Stomach (tissue), 9 donors: ENCODE results near the gene DCST1. TPM values are rescaled to one million over a fixed set of nuclear protein-coding genes. Genes with fewer than 3 reads are reported as not detected.

Experiments used
- DNase-seq, 2 donors: peaks; one replicate each; pipeline versions ENCODE4 v3.0.0 to v3.0.0-alpha.2; 2013 to 2019
- H3K27ac ChIP-seq, 5 donors: fragments of 200-600 bp in 4 of 5; sonication (generic) in 4 of 5; one replicate each; pipeline ENCODE4 v1.5.1; 2013 to 2019; ENCODE audit warnings: mild to moderate bottlenecking in 1 of 5, moderate library complexity in 1 of 5
- H3K27me3 ChIP-seq, 3 donors: fragments of 200-600 bp; sonication (generic); one replicate each; pipeline ENCODE4 v1.5.1; 2017 to 2019; ENCODE audit warnings: mixed run types in 1 of 3
- H3K36me3 ChIP-seq, 4 donors: fragments of 200-600 bp; sonication (generic); 1 replicate in 3 of 4; 2 replicates in 1 of 4; pipeline ENCODE4 v1.5.1; 2016 to 2019
- H3K4me1 ChIP-seq, 4 donors: fragments of 200-600 bp; sonication (generic); one replicate each; pipeline ENCODE4 v1.5.1; 2016 to 2019
- H3K4me3 ChIP-seq, 4 donors: fragments of 200-600 bp; sonication (generic) in 3 of 4; one replicate each; pipeline ENCODE4 v1.5.1; 2016 to 2019; ENCODE audit warnings: mild to moderate bottlenecking in 1 of 4
- H3K9me3 ChIP-seq, 4 donors: fragments of 200-600 bp; sonication (generic); one replicate each; pipeline ENCODE4 v1.5.1; 2016 to 2019
- EP300 ChIP-seq: sonication (generic); formaldehyde crosslinking; IDR thresholded peaks from one replicate; pipeline ENCODE4 v1.6.1; 2017; ENCODE audit warnings: antibody characterized with exemption
- POLR2A ChIP-seq, 4 donors: fragments of 450-650 bp; IDR thresholded peaks; one replicate each; pipeline ENCODE4 v1.6.1; 2016; ENCODE audit warnings: antibody characterized with exemption in 4 of 4, control low read depth in 2 of 4, mild to moderate bottlenecking in 1 of 4, moderate library complexity in 1 of 4
- POLR2AphosphoS5 ChIP-seq, 3 donors: sonication (generic); formaldehyde crosslinking; IDR thresholded peaks; one replicate each; pipeline ENCODE4 v1.6.1; 2016; ENCODE audit warnings: antibody characterized with exemption in 3 of 3
- WGBS, 5 donors: extraction: QIAGEN DNeasy Blood & Tissue Kit in 3 of 5; methylation state at CpG; one replicate each; pipeline versions ENCODE4 v1.1.5 to v1.1.7; 2013 to 2018; 5-methylcytosine and 5-hydroxymethylcytosine counted together
- intact Hi-C: fragments of 100-400 bp; cut with DNase I; formaldehyde crosslinking; loops from one replicate; pipeline ENCODE4 v1.15.1; 2023; ENCODE audit warnings: low total_unique reads
- polyA plus RNA-seq, 3 donors: library from polyadenylated mRNA; stranded (reverse); fragments of 200-250 nt; gene quantifications; one replicate each; pipeline ENCODE4 v1.2.3, GENCODE V29; 2013
- total RNA-seq, 5 donors: library from RNA; depleted of rRNA; stranded (reverse); fragments of >200 nt; gene quantifications; one replicate each; pipeline versions ENCODE4 v1.1.0 to v1.2.3, GENCODE V29; 2014 to 2016
- TF ChIP-seq, protein P1 (sequence below), 7 experiments: fragments of 450-650 bp in 4 of 7; fragments of 200-600 bp in 3 of 7; sonication (generic) in 3 of 7; IDR thresholded peaks; one replicate each; pipeline ENCODE4 v1.5.1; 2016 to 2019; ENCODE audit warnings: antibody characterized with exemption in 7 of 7, control low read depth in 2 of 7, mild to moderate bottlenecking in 1 of 7
- donor health status: healthy with polysubstance abuse.
- donor health status: Bipolar disorder and iron deficiency.
- donor health status: healthy.

DCST1 gene
- total and polyA plus RNA-seq, 8 donors, result 0.13 to 0.89 (median 0.18) TPM; not detected in 5

DNA sequence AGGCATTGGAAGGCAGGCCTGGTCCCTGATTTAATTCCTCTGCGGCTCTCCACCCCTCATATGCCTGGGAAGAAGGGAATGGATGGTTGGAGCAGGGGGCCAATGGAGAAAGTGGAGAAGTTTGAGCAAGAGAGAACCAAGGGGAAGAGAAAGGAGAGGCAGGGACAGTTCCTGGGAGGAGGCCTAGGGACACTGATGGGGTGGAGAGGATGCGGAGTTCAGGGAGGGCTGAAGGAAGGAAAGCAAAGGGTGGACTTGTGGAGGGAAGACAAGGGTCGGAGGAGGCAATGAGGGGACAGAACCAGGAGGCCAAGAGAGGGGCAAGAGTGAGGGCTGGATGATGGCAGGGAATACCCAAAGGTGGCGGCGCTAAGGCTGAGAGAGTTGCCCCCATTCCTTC is 23.9 kb upstream of the DCST1 start:
- Histone ChIP-seq H3K9me3 (no peaks in the 10 kb centered on the region), H3K27me3 (no peaks in the 10 kb centered on the region), H3K4me1 (peaks cover 92 to 100% (median 95%) of the 10 kb centered on the region in 4 donors), H3K27ac (peak overlapping the region; percentile 96 to 100 (median 99)), H3K36me3 (peaks cover 11 to 31% (median 23%) of the 10 kb centered on the region in 4 donors), H3K4me3 (peak overlapping the region in 2 of 4 donors; percentile 42 to 47)
- WGBS, 5 donors, result 86 to 92% (median 89%) methylated on average over 5 of the region's 5 CpGs
- intact Hi-C loops, result loop anchor here (10.0 kb wide), 1 partner anchor 45 kb away; the partner anchor contains the start of gene PYGO2
- DNase-seq, result no peak
- no peak for TF ChIP-seq EP300
- TF ChIP-seq POLR2AphosphoS5 (IDR thresholded peaks at IDR 0.05), result no peak
- TF ChIP-seq POLR2A (IDR thresholded peaks at IDR 0.05), result no peak
- TF ChIP-seq, protein P1, sequence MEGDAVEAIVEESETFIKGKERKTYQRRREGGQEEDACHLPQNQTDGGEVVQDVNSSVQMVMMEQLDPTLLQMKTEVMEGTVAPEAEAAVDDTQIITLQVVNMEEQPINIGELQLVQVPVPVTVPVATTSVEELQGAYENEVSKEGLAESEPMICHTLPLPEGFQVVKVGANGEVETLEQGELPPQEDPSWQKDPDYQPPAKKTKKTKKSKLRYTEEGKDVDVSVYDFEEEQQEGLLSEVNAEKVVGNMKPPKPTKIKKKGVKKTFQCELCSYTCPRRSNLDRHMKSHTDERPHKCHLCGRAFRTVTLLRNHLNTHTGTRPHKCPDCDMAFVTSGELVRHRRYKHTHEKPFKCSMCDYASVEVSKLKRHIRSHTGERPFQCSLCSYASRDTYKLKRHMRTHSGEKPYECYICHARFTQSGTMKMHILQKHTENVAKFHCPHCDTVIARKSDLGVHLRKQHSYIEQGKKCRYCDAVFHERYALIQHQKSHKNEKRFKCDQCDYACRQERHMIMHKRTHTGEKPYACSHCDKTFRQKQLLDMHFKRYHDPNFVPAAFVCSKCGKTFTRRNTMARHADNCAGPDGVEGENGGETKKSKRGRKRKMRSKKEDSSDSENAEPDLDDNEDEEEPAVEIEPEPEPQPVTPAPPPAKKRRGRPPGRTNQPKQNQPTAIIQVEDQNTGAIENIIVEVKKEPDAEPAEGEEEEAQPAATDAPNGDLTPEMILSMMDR (IDR thresholded peaks at IDR 0.05), result no peak

DNA sequence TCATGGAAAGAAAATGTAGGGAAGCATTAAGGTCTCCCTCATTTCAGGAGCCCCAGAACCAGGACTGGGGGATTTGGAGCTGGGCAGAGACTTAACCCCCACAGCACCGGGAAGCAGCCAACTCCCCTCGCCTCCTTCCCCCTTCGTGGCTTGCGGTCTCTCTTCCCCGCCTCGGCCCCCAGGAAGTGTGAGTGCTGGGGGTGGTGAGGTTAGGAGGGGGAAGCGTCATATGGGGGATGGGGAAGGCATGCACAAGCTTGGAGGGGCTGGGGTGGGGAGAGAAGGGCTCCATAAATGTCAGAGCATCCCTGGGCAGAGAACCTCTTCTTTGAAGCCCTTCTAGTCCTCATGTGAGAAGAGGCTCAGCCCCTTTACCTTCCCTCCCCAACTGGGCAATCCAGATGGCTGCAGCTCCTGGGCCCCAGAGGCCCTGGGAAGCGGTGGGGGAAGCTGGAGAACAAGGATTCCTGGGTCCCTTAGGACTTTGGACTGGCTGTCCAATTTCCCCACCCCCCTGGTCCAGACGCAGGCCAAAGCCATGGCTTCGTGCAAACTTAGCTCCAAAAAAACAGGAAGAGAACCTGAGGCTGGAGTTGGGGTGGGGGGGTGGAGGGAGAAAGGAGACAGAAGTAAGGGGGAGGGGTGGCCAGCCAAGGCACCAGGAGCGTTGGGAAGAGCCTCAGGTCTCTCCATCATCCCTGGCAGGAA is 23.3 kb upstream of the DCST1 start:
- peak overlapping the region in 2 of 4 donors; percentile 42 to 47 for H3K4me3 ChIP-seq
- DNase-seq, result no peak
- 35 to 55% (median 39%) methylated on average over 10 to 11 of the region's 11 CpGs for WGBS, 5 donors

DNA sequence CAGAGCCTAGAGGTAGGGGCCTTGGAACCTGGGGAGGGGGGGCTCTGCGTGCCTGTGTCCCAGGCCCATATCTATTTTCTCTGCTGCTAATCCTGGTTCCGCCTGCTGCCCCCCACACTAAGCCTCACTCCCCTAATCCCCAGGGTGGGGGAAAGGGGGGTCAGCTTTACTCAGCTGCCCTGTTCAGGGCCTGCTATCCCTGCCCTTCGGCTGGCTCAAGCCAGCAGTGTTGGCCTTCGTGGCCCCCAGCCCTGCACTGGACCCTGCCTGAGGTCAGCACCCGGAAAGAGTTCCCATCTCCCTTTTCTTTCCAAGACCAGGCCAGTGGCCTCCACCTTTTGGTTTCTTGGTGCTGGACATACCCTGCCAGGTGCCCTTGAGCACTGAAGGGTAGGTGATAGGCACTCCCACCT is 22.6 kb upstream of the DCST1 start:
- intact Hi-C loops, result loop anchor here (10.0 kb wide), 1 partner anchor 46 kb away; the partner anchor contains the start of gene PYGO2
- Histone ChIP-seq H3K4me3 (peak overlapping the region in 2 of 4 donors; percentile 42 to 47), H3K4me1 (peaks cover 79 to 100% (median 95%) of the 10 kb centered on the region in 4 donors), H3K9me3 (no peaks in the 10 kb centered on the region), H3K27me3 (no peaks in the 10 kb centered on the region), H3K36me3 (peaks cover 22 to 44% (median 36%) of the 10 kb centered on the region in 4 donors), H3K27ac (peak overlapping the region; percentile 64 to 100 (median 99))
- TF ChIP-seq, protein P1 (IDR thresholded peaks at IDR 0.05), result no peak
- no peak for TF ChIP-seq EP300
- DNase-seq, result no peak
- WGBS, 5 donors, result 52 to 72% (median 57%) methylated on average over 5 of the region's 5 CpGs

More for the DNA sequence above, 23.3 kb upstream of the DCST1 start:
- H3K9me3 ChIP-seq, result no peaks in the 10 kb centered on the region
- peak overlapping the region; percentile 96 to 100 (median 99) for H3K27ac ChIP-seq
- TF ChIP-seq, protein P1 (IDR thresholded peaks at IDR 0.05), result no peak
- TF ChIP-seq POLR2AphosphoS5 (IDR thresholded peaks at IDR 0.05), result no peak
- TF ChIP-seq POLR2A (IDR thresholded peaks at IDR 0.05), result no peak
- no peak for TF ChIP-seq EP300
- no peaks in the 10 kb centered on the region for H3K27me3 ChIP-seq
- peaks cover 17 to 38% (median 30%) of the 10 kb centered on the region in 4 donors for H3K36me3 ChIP-seq
- peaks cover 85 to 100% (median 95%) of the 10 kb centered on the region in 4 donors for H3K4me1 ChIP-seq
- intact Hi-C loops, result loop anchor here (10.0 kb wide), 1 partner anchor 46 kb away; the partner anchor contains the start of gene PYGO2

DNA sequence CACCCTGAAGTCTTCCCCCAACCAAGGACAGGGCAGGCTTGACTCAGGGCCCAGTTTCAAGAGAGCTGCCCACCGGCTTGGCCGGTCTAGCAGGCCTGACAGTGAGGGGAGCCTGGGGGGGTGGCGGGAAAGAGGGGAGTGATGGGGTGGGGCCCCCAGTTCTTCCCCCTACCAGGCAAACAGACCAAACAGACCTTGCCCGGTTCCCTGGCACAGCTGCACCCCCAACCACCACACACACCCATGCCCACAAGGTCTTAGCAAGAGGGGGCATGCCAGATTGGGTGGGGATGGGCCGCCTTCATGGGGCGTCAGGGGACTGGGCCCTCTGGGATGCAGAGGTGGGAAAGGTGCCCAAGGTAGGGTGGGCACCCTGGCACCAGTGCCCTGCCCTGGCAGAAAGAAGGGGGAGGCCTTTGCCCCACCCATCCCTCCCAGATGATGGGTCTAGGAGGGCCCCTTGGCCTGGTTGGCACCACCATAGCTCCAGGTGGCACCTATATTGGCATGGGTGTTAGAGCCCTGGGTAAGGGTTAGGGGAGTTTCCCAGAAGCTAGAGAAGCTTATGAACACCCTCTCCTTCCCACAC is 22.1 kb upstream of the DCST1 start:
- 60 to 78% (median 67%) methylated on average over 3 to 6 of the region's 6 CpGs for WGBS, 5 donors
- no peaks in the 10 kb centered on the region for H3K27me3 ChIP-seq
- intact Hi-C loops, result loop anchor here (10.0 kb wide), 1 partner anchor 47 kb away; the partner anchor contains the start of gene PYGO2

More for the DNA sequence above, 22.1 kb upstream of the DCST1 start:
- DNase-seq, result no peak
- TF ChIP-seq, protein P1 (IDR thresholded peaks at IDR 0.05), result no peak
- TF ChIP-seq EP300, result no peak
- no peak for TF ChIP-seq POLR2AphosphoS5 (IDR thresholded peaks at IDR 0.05)
- no peak for TF ChIP-seq POLR2A (IDR thresholded peaks at IDR 0.05)
- Histone ChIP-seq H3K4me3 (peak overlapping the region in 2 of 4 donors; percentile 42 to 47), H3K4me1 (peaks cover 78 to 100% (median 95%) of the 10 kb centered on the region in 4 donors), H3K27ac (peak overlapping the region; percentile 64 to 100 (median 99)), H3K36me3 (peaks cover 27 to 49% (median 41%) of the 10 kb centered on the region in 4 donors), H3K9me3 (no peaks in the 10 kb centered on the region)
